Measurements from ENCODE around the gene TMEM108.

DNA sequence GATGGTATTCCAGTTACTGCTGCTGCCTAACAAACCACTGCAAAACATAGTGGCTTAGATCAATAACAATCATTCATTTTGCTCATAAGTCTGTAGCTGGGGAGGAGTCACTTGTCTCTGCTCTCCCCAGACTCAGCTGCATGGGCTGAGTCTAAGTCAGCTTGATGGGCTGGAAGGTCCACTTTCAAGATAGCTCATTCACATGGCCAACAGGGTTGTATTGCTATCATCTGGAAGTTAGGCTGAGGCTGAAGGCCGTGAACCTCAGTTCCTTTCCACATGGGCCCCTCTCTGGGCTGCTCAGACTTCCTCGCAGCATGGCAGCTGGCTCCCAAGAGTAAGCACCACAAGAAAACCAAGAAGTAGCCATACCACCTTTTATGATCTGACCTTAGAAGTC lies 333.0 kb downstream of the TMEM108 start:
- TF ChIP-seq GATA2 (IDR thresholded peaks at IDR 0.05; ENCODE audit: low read depth, low read length) (no peak), GATA3 (IDR thresholded peaks at IDR 0.05; ENCODE audit: low read depth, low read length) (no peak)

Measured in SH-SY5Y (cell line).